AG04449 (cell line): ENCODE data around the gene RGS3.

Source experiments
- CTCF ChIA-PET: fragments of 350-600 bp; formaldehyde crosslinking; extraction: SDS; loops from one replicate; lab custom pipeline; 2021; ENCODE audit warnings: antibody characterized with exemption; lab: Yijun Ruan, JAX
- POLR2A ChIA-PET: fragments of 400-600, 350-600 bp; formaldehyde crosslinking; extraction: SDS; loops from one replicate; lab custom pipeline; 2020; ENCODE audit warnings: antibody characterized with exemption, inconsistent platforms; lab: Yijun Ruan, JAX
- DNase-seq: peaks from one replicate; pipeline ENCODE4 v3.0.0-alpha.2; 2010; ENCODE audit warnings: low read depth, low spot score
- H3K4me3 ChIP-seq: 2 replicates; pipeline ENCODE4 v1.5.1; 2011; ENCODE audit warnings: low read depth, mild to moderate bottlenecking, control low read depth, low read length
- TF ChIP-seq, protein P1 (sequence below): IDR thresholded peaks from one replicate; pipeline ENCODE4 v1.5.1; 2011; ENCODE audit warnings: mild to moderate bottlenecking, moderate library complexity, low read length, control low read depth, inconsistent platforms; ENCODE audit not compliant: insufficient read depth; ENCODE audit errors: missing control alignments

The RGS3 gene

DNA sequence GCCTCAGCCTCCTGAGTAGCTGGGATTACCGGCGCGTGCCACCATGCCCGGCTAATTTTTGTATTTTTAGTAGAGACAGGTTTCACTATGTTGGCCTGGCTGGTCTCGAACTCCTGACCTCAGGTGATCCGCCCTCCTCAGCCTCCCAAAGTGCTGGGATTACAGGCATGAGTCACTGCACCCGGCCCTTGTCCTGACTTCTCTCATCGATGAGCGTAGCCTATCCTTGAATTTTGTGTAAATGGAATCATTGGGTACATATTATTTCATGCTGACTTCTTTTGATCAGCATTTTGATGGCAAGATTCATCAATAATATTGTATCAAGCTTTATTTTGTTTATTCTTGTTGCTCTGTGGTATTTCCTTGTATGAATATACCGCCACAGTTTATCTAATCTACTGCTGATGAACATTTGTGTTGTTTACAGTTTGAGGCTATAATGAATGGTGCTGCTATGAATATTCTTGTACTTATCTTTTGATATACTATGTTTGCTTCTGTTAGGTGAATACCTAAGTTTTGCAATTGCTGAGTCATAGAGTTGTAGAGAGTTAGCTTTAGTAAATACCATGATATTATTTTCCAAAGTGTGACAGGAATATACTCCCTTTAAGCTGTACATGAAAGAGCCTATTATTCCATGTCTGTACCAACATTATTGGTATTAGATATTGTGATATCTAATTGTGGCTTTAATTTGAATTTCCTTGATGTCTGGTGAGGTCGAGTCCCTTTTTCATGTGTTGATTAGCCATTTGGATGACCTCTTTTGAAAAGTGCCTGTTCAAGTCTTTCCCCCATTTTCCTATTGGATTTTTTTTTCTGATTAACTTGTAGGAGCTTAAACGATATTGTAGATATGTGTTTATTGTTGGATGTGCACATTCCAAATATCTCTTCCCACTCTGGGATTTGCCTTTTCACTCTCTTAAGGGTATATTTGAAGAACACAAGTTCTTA lies 107.5 kb downstream of the RGS3 start:
- POLR2A ChIA-PET, result no interaction called here
- no peak for DNase-seq
- no peak overlapping the region for H3K4me3 ChIP-seq
- CTCF ChIA-PET, result interaction anchor here (0.7 to 3.0 kb wide), 7 partner anchors 11 to 125 kb away, joined by 3 to 16 read pairs (median 5); no protein-coding TSS in a partner anchor
- TF ChIP-seq, protein P1, sequence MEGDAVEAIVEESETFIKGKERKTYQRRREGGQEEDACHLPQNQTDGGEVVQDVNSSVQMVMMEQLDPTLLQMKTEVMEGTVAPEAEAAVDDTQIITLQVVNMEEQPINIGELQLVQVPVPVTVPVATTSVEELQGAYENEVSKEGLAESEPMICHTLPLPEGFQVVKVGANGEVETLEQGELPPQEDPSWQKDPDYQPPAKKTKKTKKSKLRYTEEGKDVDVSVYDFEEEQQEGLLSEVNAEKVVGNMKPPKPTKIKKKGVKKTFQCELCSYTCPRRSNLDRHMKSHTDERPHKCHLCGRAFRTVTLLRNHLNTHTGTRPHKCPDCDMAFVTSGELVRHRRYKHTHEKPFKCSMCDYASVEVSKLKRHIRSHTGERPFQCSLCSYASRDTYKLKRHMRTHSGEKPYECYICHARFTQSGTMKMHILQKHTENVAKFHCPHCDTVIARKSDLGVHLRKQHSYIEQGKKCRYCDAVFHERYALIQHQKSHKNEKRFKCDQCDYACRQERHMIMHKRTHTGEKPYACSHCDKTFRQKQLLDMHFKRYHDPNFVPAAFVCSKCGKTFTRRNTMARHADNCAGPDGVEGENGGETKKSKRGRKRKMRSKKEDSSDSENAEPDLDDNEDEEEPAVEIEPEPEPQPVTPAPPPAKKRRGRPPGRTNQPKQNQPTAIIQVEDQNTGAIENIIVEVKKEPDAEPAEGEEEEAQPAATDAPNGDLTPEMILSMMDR, result no peak

DNA sequence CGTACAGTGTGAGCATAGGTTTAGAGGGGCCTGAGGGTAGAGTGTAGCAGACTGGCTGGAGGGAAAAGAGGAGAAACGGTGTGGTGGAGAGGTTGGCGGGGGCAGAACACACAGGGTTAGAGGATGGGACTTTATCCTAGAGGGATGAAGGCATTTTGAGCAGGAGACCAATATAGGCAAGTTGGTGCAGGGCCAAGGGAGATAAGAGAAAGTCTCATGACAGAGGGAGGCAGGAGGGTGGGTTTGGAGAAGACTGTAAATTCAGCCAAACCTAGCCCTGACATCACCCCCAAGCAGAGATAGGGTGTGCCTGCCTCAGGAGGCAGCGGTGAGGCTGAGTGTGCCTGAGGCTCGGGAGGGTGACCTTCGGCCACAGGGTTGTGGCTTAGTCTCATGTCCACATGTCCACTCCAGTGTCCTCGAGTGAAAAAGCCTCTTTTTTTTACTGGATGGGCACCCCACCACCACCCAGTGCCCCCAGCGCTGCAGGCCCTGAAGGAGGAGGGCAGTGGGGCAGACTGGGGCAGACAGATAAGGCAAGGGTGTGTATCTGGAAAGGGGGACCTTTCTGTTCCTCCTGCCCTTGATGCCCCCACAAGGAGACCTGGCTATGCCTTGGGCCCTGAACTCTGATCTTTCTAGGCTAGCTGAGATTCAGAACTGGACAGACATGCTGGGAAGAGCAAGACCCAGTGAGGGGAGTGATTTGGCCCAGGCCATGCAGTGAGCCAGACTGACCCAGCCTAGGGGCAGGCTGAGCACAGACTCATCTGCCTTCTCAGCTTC lies 108.7 kb downstream of the RGS3 start:
- POLR2A ChIA-PET, result no interaction called here
- H3K4me3 ChIP-seq, result no peak overlapping the region
- DNase-seq, result no peak
- CTCF ChIA-PET, result interaction anchor here (1.0 to 1.1 kb wide), 2 partner anchors 86 to 110 kb away, joined by 3 read pairs; no protein-coding TSS in a partner anchor
- TF ChIP-seq, protein P1, result no peak

DNA sequence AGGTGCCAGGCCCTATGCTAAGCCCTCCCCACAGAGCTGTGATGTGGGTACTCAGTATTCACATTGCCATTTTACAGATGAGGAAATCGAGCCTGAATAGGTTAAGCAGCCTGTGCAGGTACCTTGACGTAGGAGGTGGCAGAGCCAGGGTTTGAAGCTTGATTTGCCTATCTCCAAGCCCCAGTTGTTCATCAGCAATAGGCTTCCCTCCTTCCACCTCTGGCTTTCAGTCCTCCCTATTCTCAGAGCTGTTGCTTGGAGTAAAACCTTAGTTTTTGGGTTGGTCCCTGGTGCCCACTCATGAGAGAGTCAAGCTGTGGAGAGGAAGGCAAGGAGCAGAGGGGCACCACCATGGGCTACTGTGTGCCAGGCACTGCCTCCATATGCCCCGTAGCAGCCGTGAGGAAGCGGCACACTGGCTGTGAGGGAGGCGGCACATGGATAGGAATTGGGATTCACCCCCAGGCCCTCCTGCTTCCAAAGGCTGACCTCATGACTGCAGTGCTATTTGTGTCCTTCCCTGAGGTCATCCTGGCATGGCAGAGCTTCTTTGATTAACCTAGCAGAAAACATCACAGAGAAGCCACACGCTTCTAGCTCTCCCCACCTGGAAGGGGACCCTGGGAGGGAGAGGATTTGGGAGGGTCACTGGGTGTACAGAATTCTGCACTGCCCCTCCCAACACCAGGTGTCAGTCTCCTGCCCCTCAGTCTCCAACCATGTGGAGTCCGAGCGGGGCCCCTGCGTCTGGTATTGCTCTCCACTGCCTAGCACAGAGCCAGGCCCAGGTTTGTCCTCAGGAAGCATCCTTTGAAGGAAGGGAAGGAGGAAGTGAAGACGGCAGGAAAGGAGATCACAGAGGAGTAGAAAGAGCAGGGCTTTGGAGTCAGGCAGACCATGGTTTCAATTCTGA lies 109.8 kb downstream of the RGS3 start:
- no peak for DNase-seq
- TF ChIP-seq, protein P1, result no peak
- ChIA-PET POLR2A (no interaction called here), CTCF (interaction anchor here (1.0 to 1.2 kb wide), 4 partner anchors 18 to 109 kb away, joined by 3 to 5 read pairs (median 4); no protein-coding TSS in a partner anchor)
- no peak overlapping the region for H3K4me3 ChIP-seq

DNA sequence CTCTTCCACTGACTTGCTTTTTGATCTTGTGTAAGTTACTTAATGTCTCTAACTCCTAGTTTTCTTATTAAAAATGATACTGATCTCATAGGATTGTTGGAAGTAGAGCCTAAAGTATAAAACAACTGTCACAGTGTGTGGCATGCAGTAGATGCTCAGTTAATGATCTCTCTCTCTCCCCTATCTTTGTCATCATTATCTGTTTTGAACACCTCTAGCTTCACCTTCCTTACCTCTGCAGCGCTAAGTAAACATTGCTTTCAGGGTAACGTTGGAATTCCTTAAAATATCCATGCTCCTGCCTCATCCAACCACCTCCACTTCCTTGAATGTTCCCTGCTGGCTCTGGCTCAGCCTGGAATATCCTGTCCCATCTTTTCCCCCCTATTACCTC lies 110.4 kb downstream of the RGS3 start:
- CTCF ChIA-PET, result interaction anchor here (1.1 to 6.7 kb wide), 5 partner anchors 8 to 83 kb away, joined by 5 to 53 read pairs (median 6); no protein-coding TSS in a partner anchor
- TF ChIP-seq, protein P1, result no peak
- no peak overlapping the region for H3K4me3 ChIP-seq
- POLR2A ChIA-PET, result no interaction called here
- no peak for DNase-seq

DNA sequence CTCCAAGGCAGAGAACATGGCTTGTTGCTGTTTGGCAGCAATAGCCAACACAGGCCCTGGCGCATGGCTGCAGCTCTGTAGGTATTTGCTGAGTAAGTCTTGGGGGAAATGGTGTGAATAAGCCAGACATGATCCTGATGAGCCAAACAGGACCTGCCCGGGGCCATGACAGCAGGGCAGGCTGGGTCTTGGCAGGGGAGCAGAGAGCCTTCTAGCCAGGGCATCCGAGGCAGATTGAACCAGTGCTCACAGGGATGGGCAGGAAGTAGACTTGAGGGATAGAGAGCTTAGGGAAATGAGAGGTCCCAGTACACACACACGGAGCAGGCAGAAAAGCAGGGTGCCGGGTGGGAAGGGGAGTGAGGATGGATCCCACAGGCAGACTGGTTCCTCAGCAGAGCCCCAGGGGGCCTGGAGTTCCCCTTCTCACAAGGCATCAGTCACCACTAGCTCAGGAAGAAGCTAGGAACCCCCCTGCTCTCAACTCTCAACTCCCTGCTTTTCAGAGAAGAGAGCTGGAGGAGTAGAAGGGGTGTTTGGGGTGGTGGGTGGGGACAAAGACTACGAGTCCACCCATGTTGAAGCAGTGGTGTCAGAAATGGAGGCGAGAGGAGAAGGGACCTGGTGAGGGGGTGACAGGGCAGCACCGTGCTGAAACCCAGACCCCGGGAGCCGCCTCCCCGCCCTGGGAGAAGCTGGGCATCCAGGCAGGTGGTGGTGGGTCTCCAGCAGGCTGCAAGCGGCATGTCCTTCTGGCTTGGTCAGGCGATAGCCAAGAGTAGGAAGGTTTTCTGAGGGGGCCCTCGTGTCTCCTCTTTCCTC lies 111.1 kb downstream of the RGS3 start:
- ChIA-PET POLR2A (interaction anchor here (0.7 kb wide), 1 partner anchor 9 kb away, joined by 3 read pairs; no protein-coding TSS in a partner anchor), CTCF (interaction anchor here (1.1 to 6.7 kb wide), 4 partner anchors 9 to 83 kb away, joined by 5 to 53 read pairs (median 6); no protein-coding TSS in a partner anchor)
- TF ChIP-seq, protein P1, result no peak
- DNase-seq, result no peak
- H3K4me3 ChIP-seq, result no peak overlapping the region
